PC-3 (cell line): Measurements from ENCODE around the gene CCDC91.

ENCODE experiments used
- CTCF ChIP-seq: fragments of 300-600 bp; sonication (generic); conservative IDR thresholded peaks from 2 replicates; pipeline ENCODE4 v1.5.1; 2017; ENCODE audit warnings: antibody characterized with exemption, low read depth, mild to moderate bottlenecking, low read length
- EZH2 ChIP-seq: fragments of 300-600 bp; sonication (generic); IDR thresholded peaks from one replicate; pipeline ENCODE4 v1.6.1; 2017; ENCODE audit warnings: antibody characterized with exemption, mild to moderate bottlenecking, low read length; ENCODE audit not compliant: unreplicated experiment
- EZH2phosphoT487 ChIP-seq: fragments of 300-600 bp; sonication (generic); IDR thresholded peaks from 2 replicates; pipeline ENCODE4 v1.6.1; 2018; ENCODE audit warnings: mild to moderate bottlenecking, antibody characterized with exemption, low read length, borderline replicate concordance

- TF ChIP-seq CTCF (no peak), EZH2 (no peak), EZH2phosphoT487 (no peak)
Observed at GRCh38 chr12:28216016-28216415, 25.8 kb downstream of the CCDC91 start.
